Tibial nerve (tissue), 4 donors: Measurements from ENCODE around the gene PPM1M. TPM values are rescaled to one million over a fixed set of nuclear protein-coding genes. Genes with fewer than 3 reads are reported as not detected.

Experiments
- DNase-seq, 2 donors: peaks; one replicate each; pipeline ENCODE4 v3.0.0-alpha.2; 2019; ENCODE audit warnings: low spot score in 2 of 2
- H3K27ac ChIP-seq, 4 donors: fragments of 200-600 bp; sonication (generic) in 3 of 4; one replicate each; pipeline ENCODE4 v1.5.1; 2017 to 2019; ENCODE audit warnings: mild to moderate bottlenecking in 1 of 4
- H3K27me3 ChIP-seq, 2 donors: fragments of 200-600 bp; sonication (generic) in 1 of 2; one replicate each; pipeline versions ENCODE4 v1.5.1 to v1.6.0; 2017 to 2019
- H3K36me3 ChIP-seq, 3 donors: fragments of 200-600 bp; sonication (generic); one replicate each; pipeline ENCODE4 v1.5.1; 2018 to 2019
- H3K4me1 ChIP-seq, 4 donors: fragments of 200-600 bp; sonication (generic) in 3 of 4; one replicate each; pipeline ENCODE4 v1.5.1; 2017 to 2019
- H3K4me3 ChIP-seq, 4 donors: fragments of 200-600 bp; sonication (generic) in 3 of 4; one replicate each; pipeline ENCODE4 v1.5.1; 2017 to 2019; ENCODE audit warnings: mild to moderate bottlenecking in 1 of 4, moderate library complexity in 1 of 4
- H3K9me3 ChIP-seq, 4 donors: fragments of 200-600 bp; sonication (generic) in 3 of 4; one replicate each; pipeline ENCODE4 v1.5.1; 2017 to 2019
- CTCF ChIP-seq, 5 experiments: fragments of 200-600 bp in 3 of 5; fragments of 450-650 bp in 2 of 5; sonication (generic) in 3 of 5; IDR thresholded peaks; one replicate each; pipeline ENCODE4 v1.5.1; 2016 to 2019; ENCODE audit warnings: antibody characterized with exemption in 5 of 5, mild to moderate bottlenecking in 3 of 5, moderate library complexity in 2 of 5
- EP300 ChIP-seq, 2 donors: sonication (generic); formaldehyde crosslinking; IDR thresholded peaks; one replicate each; pipeline ENCODE4 v1.6.1; 2017; ENCODE audit warnings: antibody characterized with exemption in 2 of 2, mild to moderate bottlenecking in 1 of 2
- POLR2A ChIP-seq, 2 donors: fragments of 450-650 bp; IDR thresholded peaks; one replicate each; pipeline ENCODE4 v1.6.1; 2017; ENCODE audit warnings: antibody characterized with exemption in 2 of 2, mild to moderate bottlenecking in 2 of 2, moderate library complexity in 2 of 2
- WGBS, 2 donors: methylation state at CpG; one replicate each; pipeline ENCODE4 v1.1.5; 2018; 5-methylcytosine and 5-hydroxymethylcytosine counted together
- total RNA-seq, 4 donors: library from RNA; depleted of rRNA; stranded (reverse); fragments of >200 nt; gene quantifications; one replicate each; pipeline ENCODE4 v1.1.0, GENCODE V29; 2016

PPM1M gene
- total RNA-seq, 4 donors from 2014 or later: 25.8 to 35.1 (median 27.8) TPM

- Histone ChIP-seq H3K27me3 (no peaks in the 10 kb centered on the region), H3K9me3 (no peaks in the 10 kb centered on the region), H3K27ac (no peak overlapping the region), H3K4me1 (peaks cover 0 to 23% (median 3%) of the 10 kb centered on the region in 4 donors), H3K4me3 (no peak overlapping the region), H3K36me3 (peaks cover 0 to 68% (median 25%) of the 10 kb centered on the region in 3 donors)
- 80 to 82% methylated on average over 21 of the region's 21 CpGs for WGBS, 2 donors
- no peak for TF ChIP-seq POLR2A (IDR thresholded peaks at IDR 0.05)
- TF ChIP-seq EP300 (IDR thresholded peaks at IDR 0.05): no peak
- no peak for TF ChIP-seq CTCF (IDR thresholded peaks at IDR 0.05)
- no peak for DNase-seq
These were observed 16.7 kb upstream of the PPM1M start for GRCh38 chr3:52228751-52229291.

- no peak overlapping the region for H3K4me3 ChIP-seq
- TF ChIP-seq EP300 (IDR thresholded peaks at IDR 0.05) (no peak), CTCF (IDR thresholded peaks at IDR 0.05) (no peak), POLR2A (IDR thresholded peaks at IDR 0.05) (no peak)
- DNase-seq: no peak
- no peaks in the 10 kb centered on the region for H3K27me3 ChIP-seq
- H3K9me3 ChIP-seq: no peaks in the 10 kb centered on the region
- H3K36me3 ChIP-seq: peaks cover 0 to 77% (median 25%) of the 10 kb centered on the region in 3 donors
- WGBS, 2 donors: 90 to 91% methylated on average over 13 of the region's 13 CpGs
- H3K27ac ChIP-seq: no peak overlapping the region
- peaks cover 0 to 28% (median 3%) of the 10 kb centered on the region in 4 donors for H3K4me1 ChIP-seq
These were observed 15.9 kb upstream of the PPM1M start for GRCh38 chr3:52229656-52230055.

GRCh38 chr3:52230461-52230860 is 15.1 kb upstream of the PPM1M start:
- WGBS, 2 donors: 84 to 89% methylated on average over 6 of the region's 6 CpGs
- DNase-seq: no peak
- Histone ChIP-seq H3K36me3 (peaks cover 0 to 84% (median 25%) of the 10 kb centered on the region in 3 donors), H3K27me3 (no peaks in the 10 kb centered on the region), H3K4me3 (no peak overlapping the region), H3K9me3 (no peaks in the 10 kb centered on the region), H3K4me1 (peaks cover 0 to 36% (median 4%) of the 10 kb centered on the region in 4 donors), H3K27ac (no peak overlapping the region)
- no peak for TF ChIP-seq CTCF (IDR thresholded peaks at IDR 0.05)
- TF ChIP-seq POLR2A (IDR thresholded peaks at IDR 0.05): no peak
- TF ChIP-seq EP300 (IDR thresholded peaks at IDR 0.05): no peak

- Histone ChIP-seq H3K36me3 (peaks cover 0 to 84% (median 25%) of the 10 kb centered on the region in 3 donors), H3K27ac (no peak overlapping the region), H3K27me3 (no peaks in the 10 kb centered on the region), H3K9me3 (no peaks in the 10 kb centered on the region), H3K4me1 (peaks cover 0 to 42% (median 8%) of the 10 kb centered on the region in 4 donors), H3K4me3 (no peak overlapping the region)
- TF ChIP-seq POLR2A (IDR thresholded peaks at IDR 0.05): no peak
- whole genome bisulfite sequencing, 2 donors: 79 to 91% methylated on average over 16 of the region's 16 CpGs
- DNase-seq: no peak
These were observed 14.6 kb upstream of the PPM1M start for GRCh38 chr3:52230889-52231499.

- H3K27me3 ChIP-seq: no peaks in the 10 kb centered on the region
- no peak overlapping the region for H3K4me3 ChIP-seq
- 65 to 68% methylated on average over 22 to 30 of the region's 34 CpGs for WGBS, 2 donors
- no peaks in the 10 kb centered on the region for H3K9me3 ChIP-seq
- H3K27ac ChIP-seq: peak overlapping the region in 1 of 4 donors; percentile 5
- DNase-seq: peak; percentile 45 to 60
- peaks cover 0 to 49% (median 10%) of the 10 kb centered on the region in 4 donors for H3K4me1 ChIP-seq
- TF ChIP-seq EP300 (IDR thresholded peaks at IDR 0.05) (peak in 1 of 2 donors; percentile 17), CTCF (IDR thresholded peaks at IDR 0.05) (peak; percentile 73 to 92 (median 90)), POLR2A (IDR thresholded peaks at IDR 0.05) (no peak)
- peaks cover 0 to 84% (median 25%) of the 10 kb centered on the region in 3 donors for H3K36me3 ChIP-seq
These were observed 13.9 kb upstream of the PPM1M start for GRCh38 chr3:52231502-52232278.
